IMR-90 (cell line): ENCODE results near the gene PRSS22. TPM values are rescaled to one million over a fixed set of nuclear protein-coding genes. Genes with fewer than 3 reads are reported as not detected.
A peak's percentile ranks its signal among the peaks of the same experiment; 100 is the strongest.

Experiments used
- ATAC-seq: fragments of 200-7000 bp; cut with Tn5 transposase; 2 replicates; pipeline ENCODE4 v1.9.1; 2020; ENCODE audit warnings: low read depth, mild to moderate bottlenecking, moderate library complexity
- BruUV-seq: library from RNA; stranded (reverse); fragments of 400-500 nt; replicated peaks from 2 replicates; lab custom pipeline; 2021; lab: Mats Ljungman, UMichigan
- CTCF ChIA-PET: fragments of 300-600 bp; formaldehyde crosslinking; extraction: SDS; loops from one replicate; lab custom pipeline; 2021; ENCODE audit warnings: antibody characterized with exemption; lab: Yijun Ruan, JAX
- POLR2A ChIA-PET: fragments of 300-600 bp; sonication (Branson Sonifier 250); formaldehyde crosslinking; loops from one replicate; lab custom pipeline; 2022; ENCODE audit warnings: antibody characterized with exemption; ENCODE audit not compliant: unreplicated experiment; lab: Charles Lee
- DNase-seq: peaks from one replicate; pipeline ENCODE4 v3.0.0; 2013
- H2AFZ ChIP-seq: replicated peaks from 2 replicates; pipeline ENCODE3; 2013; ENCODE audit warnings: low read length, mild to moderate bottlenecking; ENCODE audit not compliant: poor library complexity
- H2AK5ac ChIP-seq: 2 replicates; pipeline ENCODE4 v1.6.1; 2013; ENCODE audit warnings: low read depth, low read length, inconsistent platforms
- H2AK9ac ChIP-seq: replicated peaks from 2 replicates; pipeline ENCODE3; 2013; ENCODE audit warnings: mild to moderate bottlenecking, low read depth, low read length, moderate library complexity; ENCODE audit not compliant: poor library complexity
- H2BK120ac ChIP-seq: 2 replicates; pipeline ENCODE4 v1.6.1; 2013; ENCODE audit warnings: low read depth, low read length, inconsistent platforms
- H2BK15ac ChIP-seq: 3 replicates; pipeline ENCODE4 v1.6.1; 2013; ENCODE audit warnings: low read depth, low read length, inconsistent platforms
- H2BK20ac ChIP-seq: 2 replicates; pipeline ENCODE4 v1.6.1; 2013; ENCODE audit warnings: low read depth, mild to moderate bottlenecking, inconsistent platforms, low read length, moderate library complexity
- H2BK5ac ChIP-seq: 2 replicates; pipeline ENCODE4 v1.6.1; 2013; ENCODE audit warnings: mild to moderate bottlenecking, low read depth, low read length, inconsistent platforms; ENCODE audit not compliant: poor library complexity, severe bottlenecking
- H3K14ac ChIP-seq: replicated peaks from 2 replicates; pipeline ENCODE4 v1.6.1; 2013; ENCODE audit warnings: low read depth, low read length, inconsistent platforms
- H3K18ac ChIP-seq: 2 replicates; pipeline ENCODE4 v1.6.1; 2013; ENCODE audit warnings: low read depth, low read length, control low read depth
- H3K23ac ChIP-seq: 2 replicates; pipeline ENCODE4 v1.6.1; 2013; ENCODE audit warnings: low read depth, low read length, inconsistent platforms
- H3K27ac ChIP-seq: 2 replicates; pipeline ENCODE4 v1.5.1; 2013; ENCODE audit warnings: mild to moderate bottlenecking, control low read depth, low read length; ENCODE audit not compliant: insufficient read depth
- H3K27me3 ChIP-seq: 2 replicates; pipeline ENCODE4 v1.6.1; 2013; ENCODE audit warnings: low read length; ENCODE audit not compliant: control insufficient read depth, insufficient read depth
- H3K36me3 ChIP-seq: 2 replicates; pipeline ENCODE4 v1.6.1; 2013; ENCODE audit warnings: low read length, mixed read lengths; ENCODE audit not compliant: control insufficient read depth, insufficient read depth
- H3K4ac ChIP-seq: 2 replicates; pipeline ENCODE4 v1.6.1; 2013; ENCODE audit warnings: low read depth, low read length, inconsistent platforms
- H3K4me1 ChIP-seq: 2 replicates; pipeline ENCODE4 v1.6.1; 2013; ENCODE audit warnings: low read length, mixed read lengths; ENCODE audit not compliant: control insufficient read depth, insufficient read depth
- H3K4me2 ChIP-seq: 2 replicates; pipeline ENCODE4 v1.6.1; 2013; ENCODE audit warnings: low read depth, mild to moderate bottlenecking, control low read depth, low read length, moderate library complexity
- H3K4me3 ChIP-seq: 2 replicates; pipeline ENCODE4 v1.5.1; 2013; ENCODE audit warnings: low read depth, mild to moderate bottlenecking, control low read depth, low read length, moderate library complexity; ENCODE audit not compliant: insufficient read depth
- H3K56ac ChIP-seq: 2 replicates; pipeline ENCODE4 v1.6.1; 2013; ENCODE audit warnings: low read length, inconsistent platforms; ENCODE audit not compliant: insufficient read depth; ENCODE audit errors: extremely low read depth
- H3K79me1 ChIP-seq, 2 experiments: 2 replicates each; pipeline ENCODE4 v1.6.1; 2013; ENCODE audit warnings: low read length in 2 of 2, inconsistent platforms in 1 of 2, low read depth in 1 of 2
- H3K9ac ChIP-seq: 2 replicates; pipeline ENCODE4 v1.6.1; 2013; ENCODE audit warnings: low read depth, low read length, control low read depth
- H3K9me1 ChIP-seq: 2 replicates; pipeline ENCODE4 v1.6.1; 2013; ENCODE audit warnings: low read length, inconsistent platforms; ENCODE audit not compliant: insufficient read depth
- H3K9me3 ChIP-seq: 2 replicates; pipeline ENCODE4 v1.6.1; 2013; ENCODE audit warnings: low read length; ENCODE audit not compliant: control insufficient read depth, insufficient read depth
- H4K20me1 ChIP-seq: 2 replicates; pipeline ENCODE4 v1.6.1; 2013; ENCODE audit warnings: low read length, inconsistent platforms; ENCODE audit not compliant: insufficient read depth
- H4K5ac ChIP-seq: 2 replicates; pipeline ENCODE4 v1.6.1; 2013; ENCODE audit warnings: mild to moderate bottlenecking, low read depth, low read length, control low read depth
- H4K8ac ChIP-seq, 2 experiments: 2 replicates each; pipeline ENCODE4 v1.6.1; 2013; ENCODE audit warnings: low read depth in 2 of 2, low read length in 2 of 2, control low read depth in 1 of 2, inconsistent platforms in 1 of 2
- H4K91ac ChIP-seq: 2 replicates; pipeline ENCODE4 v1.6.1; 2013; ENCODE audit warnings: low read depth, low read length, inconsistent platforms; ENCODE audit not compliant: insufficient read depth
- BHLHE40 ChIP-seq: fragments of 150-350 bp; IDR thresholded peaks from 2 replicates; pipeline ENCODE4 v1.6.1; 2016; ENCODE audit warnings: mild to moderate bottlenecking, low read depth, low read length
- CEBPB ChIP-seq: IDR thresholded peaks from 2 replicates; pipeline ENCODE4 v1.6.1; 2012; ENCODE audit warnings: low read depth, low read length, improper control_type of control experiment
- CHD1 ChIP-seq: IDR thresholded peaks from 2 replicates; pipeline ENCODE4 v1.6.1; 2012; ENCODE audit warnings: low read depth, low read length, improper control_type of control experiment
- CTCF ChIP-seq: conservative IDR thresholded peaks from 2 replicates; pipeline ENCODE4 v1.5.1; 2012; ENCODE audit warnings: mild to moderate bottlenecking, low read depth, low read length, improper control_type of control experiment
- ELK1 ChIP-seq: fragments of 150-350 bp; IDR thresholded peaks from 2 replicates; pipeline ENCODE4 v1.6.1; 2016; ENCODE audit warnings: low read depth, mild to moderate bottlenecking, low read length, moderate library complexity, borderline replicate concordance
- FOS ChIP-seq: fragments of 150-350 bp; IDR thresholded peaks from 2 replicates; pipeline ENCODE4 v1.6.1; 2016; ENCODE audit warnings: low read depth, low read length
- MAZ ChIP-seq: IDR thresholded peaks from 2 replicates; pipeline ENCODE4 v1.6.1; 2012; ENCODE audit warnings: low read depth, mild to moderate bottlenecking, low read length, improper control_type of control experiment, moderate library complexity, borderline replicate concordance
- MXI1 ChIP-seq: IDR thresholded peaks from 2 replicates; pipeline ENCODE4 v1.6.1; 2012; ENCODE audit warnings: low read depth, mild to moderate bottlenecking, low read length, moderate library complexity, borderline replicate concordance
- NFE2L2 ChIP-seq: fragments of 150-350 bp; IDR thresholded peaks from 2 replicates; pipeline ENCODE4 v1.6.1; 2016; ENCODE audit warnings: low read depth, mild to moderate bottlenecking, low read length
- POLR2A ChIP-seq: IDR thresholded peaks from 2 replicates; pipeline ENCODE4 v1.6.1; 2012; ENCODE audit warnings: mild to moderate bottlenecking, low read depth, low read length
- RFX5 ChIP-seq: IDR thresholded peaks from 2 replicates; pipeline ENCODE4 v1.8.0; 2012; ENCODE audit warnings: low read depth, mild to moderate bottlenecking, low read length, moderate library complexity
- SMC3 ChIP-seq: fragments of 150-350 bp; IDR thresholded peaks from 2 replicates; pipeline ENCODE4 v1.6.1; 2016; ENCODE audit warnings: low read depth, mild to moderate bottlenecking, antibody characterized with exemption, low read length, moderate library complexity
- USF2 ChIP-seq: fragments of 150-350 bp; IDR thresholded peaks from 2 replicates; pipeline ENCODE4 v1.6.1; 2017; ENCODE audit warnings: mild to moderate bottlenecking, antibody characterized with exemption, low read length, low read depth
- WGBS, 2 experiments: methylation state at CpG; one replicate each; pipeline versions ENCODE4 v1.1.5 to v1.1.7; 2013; ENCODE audit warnings: missing lambda C conversion rate in 2 of 2; ENCODE audit not compliant: insufficient read length in 1 of 2; ENCODE audit errors: extremely low coverage in 2 of 2; 5-methylcytosine and 5-hydroxymethylcytosine counted together
- dilution Hi-C: fragments of 300-500 bp; cut with HindIII; formaldehyde crosslinking; loops from one replicate; pipeline ENCODE4 v1.14.3; 2018; ENCODE audit warnings: low sequenced_read_pairs; ENCODE audit not compliant: unreplicated experiment
- in situ Hi-C: fragments of 300-500 bp; cut with MboI; formaldehyde crosslinking; loops from 3 replicates; pipeline ENCODE4 v1.14.3; 2019; ENCODE audit warnings: low sequenced_read_pairs, inconsistent platforms, mixed read lengths
- intact Hi-C: fragments of 100-400 bp; cut with micrococcal nuclease; formaldehyde crosslinking; loops from 2 replicates; pipeline ENCODE4 v1.10.0; 2022
- polyA plus RNA-seq, 3 experiments: library from polyadenylated mRNA; depleted of rRNA; stranded (reverse); fragments of >200 nt; gene quantifications; 2 replicates each; pipeline ENCODE4 v1.2.3, GENCODE V29; 2012; ENCODE audit warnings: low replicate concordance in 1 of 3
- total RNA-seq: library from RNA; depleted of rRNA; stranded (reverse); fragments of >200 nt; gene quantifications from 2 replicates; pipeline ENCODE4 v1.2.3, GENCODE V29; 2012

The PRSS22 gene
- total and polyA plus RNA-seq, 2 of the 4 experiments (the other 2 are of a cell fraction), result not detected

- Histone ChIP-seq H4K8ac (peak overlapping the region in 1 of 2 experiments; percentile 82; a peak in 1 of 4 replicates), H3K4ac (no peak overlapping the region), H3K4me3 (no peak overlapping the region), H3K14ac (no peak overlapping the region), H3K9me3 (no peaks in the 10 kb centered on the region), H3K27me3 (no peaks in the 10 kb centered on the region; the same call in 1 of the 2 replicates), H3K56ac (no peak overlapping the region), H3K4me2 (no peak overlapping the region), H3K9me1 (peaks cover under 1% of the 10 kb centered on the region), H4K5ac (no peak overlapping the region), H3K79me1 (no peaks in the 10 kb centered on the region), H3K27ac (no peak overlapping the region), H3K9ac (no peak overlapping the region), H4K20me1 (no peaks in the 10 kb centered on the region), H2AK9ac (no peak overlapping the region), H2BK5ac (no peak overlapping the region), H2AK5ac (no peak overlapping the region), H3K36me3 (no peaks in the 10 kb centered on the region), H2BK20ac (no peak overlapping the region), H3K4me1 (peaks cover 3% of the 10 kb centered on the region), H4K91ac (no peak overlapping the region), H3K18ac (no peak overlapping the region), H3K23ac (no peak overlapping the region), H2BK15ac (no peak overlapping the region), H2BK120ac (no peak overlapping the region), H2AFZ (peak overlapping the region; percentile 78)
- CTCF ChIA-PET, result no interaction called here
- no TSS peak for BruUV-seq
- intact Hi-C loops (no loop called here), in situ Hi-C loops (no loop called here), dilution Hi-C loops (no loop called here)
- POLR2A ChIA-PET, result no interaction called here
- TF ChIP-seq MXI1 (no peak), CTCF (no peak), CHD1 (no peak), BHLHE40 (no peak), SMC3 (no peak), NFE2L2 (no peak), ELK1 (no peak), FOS (no peak), USF2 (no peak), MAZ (no peak), RFX5 (no peak), CEBPB (no peak), POLR2A (no peak)
- DNase-seq (no peak), ATAC-seq (no peak)
- 92% methylated on average over 2 of the region's 18 CpGs; no CpG with 5 or more reads in 1 of the 2 experiments for WGBS, 2 experiments
Measured at GRCh38 chr16:2841606-2842339, 16.2 kb downstream of the PRSS22 start.
